Renal cortex interstitium (tissue), 11 donors: Measurements from ENCODE around the gene NFIC. TPM values are rescaled to one million over a fixed set of nuclear protein-coding genes. Genes with fewer than 3 reads are reported as not detected.
"Not testable (repeated sequence)": the region's sequence is repeated elsewhere in the genome, so short reads cannot be mapped to it uniquely, and the experiment has no call there.

Source experiments
- DNase-seq, 11 donors: peaks; one replicate each; pipeline ENCODE4 v3.0.0-alpha.2; 2013; ENCODE audit warnings: low read depth in 9 of 11, low spot score in 4 of 11; ENCODE audit errors: extremely low read depth in 1 of 11
- polyA plus RNA-seq, 3 donors: library from polyadenylated mRNA; unstranded; fragments of 120-200 nt; gene quantifications; one replicate each; pipeline ENCODE4 v1.2.1, GENCODE V29; 2013; ENCODE audit not compliant: insufficient read length in 3 of 3

Gene NFIC
- polyA plus RNA-seq, 3 donors, result 19.6 to 30.0 (median 28.3) TPM

GRCh38 chr19:3433313-3433712, 66.9 kb downstream of the NFIC start:
- DNase-seq, result no peak

GRCh38 chr19:3433805-3434540, 67.6 kb downstream of the NFIC start:
- DNase-seq, result no peak

- peak; percentile 88 to 94 (median 92) for DNase-seq
Observed at GRCh38 chr19:3434630-3435553, 68.5 kb downstream of the NFIC start.

GRCh38 chr19:3440082-3440481, 73.7 kb downstream of the NFIC start:
- DNase-seq, result no peak

GRCh38 chr19:3441089-3441985, 75.0 kb downstream of the NFIC start:
- DNase-seq, result no peak

GRCh38 chr19:3441986-3442329, 75.6 kb downstream of the NFIC start:
- no peak for DNase-seq

- DNase-seq, result no peak
Observed at GRCh38 chr19:3442487-3443071, 76.2 kb downstream of the NFIC start.

GRCh38 chr19:3443840-3444694, 77.7 kb downstream of the NFIC start:
- DNase-seq, result no peak

- no peak for DNase-seq
Observed at GRCh38 chr19:3444695-3445234, 78.4 kb downstream of the NFIC start.

- not testable (repeated sequence) for DNase-seq
Observed at GRCh38 chr19:3446657-3447056, 80.3 kb downstream of the NFIC start.

- no peak for DNase-seq
Observed at GRCh38 chr19:3448616-3449334, 82.4 kb downstream of the NFIC start.

- DNase-seq, result no peak
Observed at GRCh38 chr19:3450796-3451411, 84.5 kb downstream of the NFIC start.

GRCh38 chr19:3451451-3451866, 85.1 kb downstream of the NFIC start:
- no peak for DNase-seq

- DNase-seq, result no peak
Observed at GRCh38 chr19:3452171-3452941, 86.0 kb downstream of the NFIC start.

GRCh38 chr19:3452942-3453214, 86.5 kb downstream of the NFIC start:
- DNase-seq, result not testable (repeated sequence)

GRCh38 chr19:3453840-3454239, 87.5 kb downstream of the NFIC start:
- no peak for DNase-seq
